Smooth muscle cell (in vitro differentiated cells): ENCODE results near the gene DNAJC22. TPM values are rescaled to one million over a fixed set of nuclear protein-coding genes. Genes with fewer than 3 reads are reported as not detected.

Experiments
- DNase-seq: peaks from one replicate; lab custom pipeline; 2025; ENCODE audit not compliant: unreplicated experiment; lab: John Stamatoyannopoulos, UW
- H2AFZ ChIP-seq: fragments of 200-600 bp; sonication (generic); 2 replicates; pipeline ENCODE4 v1.6.0; 2016; ENCODE audit warnings: antibody characterized with exemption, low read depth, mild to moderate bottlenecking
- H3F3A ChIP-seq: fragments of 200-600 bp; sonication (generic); 2 replicates; pipeline ENCODE4 v1.6.0; 2017; ENCODE audit warnings: antibody characterized with exemption, low read depth
- H3K27ac ChIP-seq: fragments of 200-600 bp; sonication (generic); 2 replicates; pipeline ENCODE4 v1.5.1; 2016; ENCODE audit warnings: low read depth, mild to moderate bottlenecking
- H3K27me3 ChIP-seq: fragments of 200-600 bp; sonication (generic); 2 replicates; pipeline ENCODE4 v1.6.1; 2016; ENCODE audit warnings: low read depth, mild to moderate bottlenecking
- H3K36me3 ChIP-seq: fragments of 200-600 bp; sonication (generic); 2 replicates; pipeline ENCODE4 v1.5.1; 2016; ENCODE audit warnings: low read depth
- H3K4me1 ChIP-seq: fragments of 200-600 bp; sonication (generic); 2 replicates; pipeline ENCODE4 v1.5.1; 2016; ENCODE audit warnings: low read depth
- H3K4me2 ChIP-seq: fragments of 200-600 bp; sonication (generic); 2 replicates; pipeline ENCODE4 v1.6.0; 2016; ENCODE audit warnings: mild to moderate bottlenecking
- H3K4me3 ChIP-seq: fragments of 200-600 bp; sonication (generic); 2 replicates; pipeline ENCODE4 v1.5.1; 2016; ENCODE audit warnings: mild to moderate bottlenecking
- H3K79me2 ChIP-seq: fragments of 200-600 bp; sonication (generic); 2 replicates; pipeline ENCODE4 v1.6.0; 2016; ENCODE audit warnings: low read depth, mild to moderate bottlenecking
- H3K9ac ChIP-seq: fragments of 200-600 bp; sonication (generic); 2 replicates; pipeline ENCODE4 v1.6.0; 2016; ENCODE audit warnings: low read depth
- H3K9me3 ChIP-seq: fragments of 200-600 bp; sonication (generic); replicated peaks from 2 replicates; pipeline ENCODE4 v1.5.1; 2016; ENCODE audit warnings: low read depth
- H4K20me1 ChIP-seq: fragments of 200-600 bp; sonication (generic); 2 replicates; pipeline ENCODE4 v1.6.0; 2016; ENCODE audit warnings: low read depth
- CTCF ChIP-seq: fragments of 200-600 bp; sonication (generic); IDR thresholded peaks from 2 replicates; pipeline ENCODE4 v1.5.1; 2017; ENCODE audit warnings: borderline replicate concordance, mild to moderate bottlenecking, antibody characterized with exemption; ENCODE audit not compliant: insufficient read depth, poor library complexity, severe bottlenecking
- WGBS: methylation state at CpG from one replicate; pipeline ENCODE4 v1.1.7; 2016; ENCODE audit warnings: low lambda C conversion rate; 5-methylcytosine and 5-hydroxymethylcytosine counted together
- polyA plus RNA-seq: library from polyadenylated mRNA; unstranded; fragments of >200 nt; fragmentation: Nextera tagmentation; extraction: Ambion mirVana; gene quantifications from 2 replicates; pipeline ENCODE4 v1.2.1, GENCODE V29; 2016
- total RNA-seq: library from RNA; depleted of rRNA; stranded (reverse); fragments of >200 nt; gene quantifications from 2 replicates; pipeline ENCODE4 v1.2.3, GENCODE V29; 2014

DNAJC22 gene
- total and polyA plus RNA-seq, 2 experiments from 2014 or later = 0.09 to 2.4 TPM

- H3K4me2 ChIP-seq = peak overlapping the region; percentile 88
- no peaks in the 10 kb centered on the region for H3K9me3 ChIP-seq
- H3K4me1 ChIP-seq = peaks cover 24% of the 10 kb centered on the region
- 19% methylated on average over 26 of the region's 37 CpGs for WGBS
- H3K27ac ChIP-seq = no peak overlapping the region
- H3K4me3 ChIP-seq = peak overlapping the region; percentile 52
- H3K9ac ChIP-seq = no peak overlapping the region
- peaks cover 73% of the 10 kb centered on the region for H3K27me3 ChIP-seq
- DNase-seq = peak; percentile 57
- no peaks in the 10 kb centered on the region for H3K36me3 ChIP-seq
- peak; percentile 92 for TF ChIP-seq CTCF
- peak overlapping the region; percentile 70 for H2AFZ ChIP-seq
- no peaks in the 10 kb centered on the region for H4K20me1 ChIP-seq
- no peaks in the 10 kb centered on the region for H3F3A ChIP-seq
- H3K79me2 ChIP-seq = no peaks in the 10 kb centered on the region
These were observed 864 bp downstream of the DNAJC22 start for GRCh38 chr12:49347311-49348193.

- no peak overlapping the region for H3K9ac ChIP-seq
- H3K4me1 ChIP-seq = peaks cover 22% of the 10 kb centered on the region
- no peaks in the 10 kb centered on the region for H3F3A ChIP-seq
- no peaks in the 10 kb centered on the region for H3K9me3 ChIP-seq
- WGBS = 95% methylated on average over 5 of the region's 5 CpGs
- H3K4me2 ChIP-seq = no peak overlapping the region
- H3K27ac ChIP-seq = no peak overlapping the region
- no peaks in the 10 kb centered on the region for H4K20me1 ChIP-seq
- H3K4me3 ChIP-seq = peak overlapping the region; percentile 52
- peaks cover 63% of the 10 kb centered on the region for H3K27me3 ChIP-seq
- H2AFZ ChIP-seq = no peak overlapping the region
- no peak for TF ChIP-seq CTCF
- H3K36me3 ChIP-seq = no peaks in the 10 kb centered on the region
- DNase-seq = no peak
- H3K79me2 ChIP-seq = no peaks in the 10 kb centered on the region
These were observed 2.1 kb downstream of the DNAJC22 start for GRCh38 chr12:49348781-49349180.

GRCh38 chr12:49349266-49349665 lies 2.6 kb downstream of the DNAJC22 start:
- Histone ChIP-seq H2AFZ (no peak overlapping the region), H3K27me3 (peaks cover 58% of the 10 kb centered on the region)

More at GRCh38 chr12:49349266-49349665, 2.6 kb downstream of the DNAJC22 start:
- no peak for TF ChIP-seq CTCF
- Histone ChIP-seq H3K27ac (no peak overlapping the region), H3K36me3 (no peaks in the 10 kb centered on the region), H3K4me3 (no peak overlapping the region), H3K4me1 (peaks cover 22% of the 10 kb centered on the region), H3F3A (no peaks in the 10 kb centered on the region), H3K4me2 (no peak overlapping the region), H3K9ac (no peak overlapping the region), H4K20me1 (no peaks in the 10 kb centered on the region), H3K9me3 (no peaks in the 10 kb centered on the region), H3K79me2 (no peaks in the 10 kb centered on the region)
- DNase-seq = no peak
- 94% methylated on average over 11 of the region's 11 CpGs for WGBS
